Nephron progenitor cell (in vitro differentiated cells): Measurements from ENCODE around the gene LMX1B.

Experiments
- DNase-seq: peaks from one replicate; pipeline ENCODE4 v3.0.0; 2021
- H3K27ac Mint-ChIP-seq: 2 replicates; pipeline ENCODE4 v1.8.0; 2021; ENCODE audit warnings: mild to moderate bottlenecking, moderate library complexity, mixed read lengths
- H3K27me3 Mint-ChIP-seq: 2 replicates; pipeline ENCODE4 v1.8.0; 2021; ENCODE audit warnings: mild to moderate bottlenecking, low read depth, mixed read lengths; ENCODE audit not compliant: poor library complexity
- H3K36me3 Mint-ChIP-seq: 2 replicates; pipeline ENCODE4 v1.8.0; 2021; ENCODE audit warnings: low read depth, mixed read lengths
- H3K4me1 Mint-ChIP-seq: 2 replicates; pipeline ENCODE4 v1.8.0; 2021; ENCODE audit warnings: mixed read lengths
- H3K4me3 Mint-ChIP-seq: 2 replicates; pipeline ENCODE4 v1.8.0; 2021; ENCODE audit warnings: mild to moderate bottlenecking, moderate library complexity, mixed read lengths
- H3K9me3 Mint-ChIP-seq: 2 replicates; pipeline ENCODE4 v1.8.0; 2021; ENCODE audit warnings: mild to moderate bottlenecking, moderate library complexity, mixed read lengths
- TF ChIP-seq, protein P1 (sequence below): fragments of 200-600 bp; sonication (generic); IDR thresholded peaks from 2 replicates; pipeline ENCODE4 v1.5.0; 2021; ENCODE audit warnings: antibody characterized with exemption

Gene LMX1B

DNA sequence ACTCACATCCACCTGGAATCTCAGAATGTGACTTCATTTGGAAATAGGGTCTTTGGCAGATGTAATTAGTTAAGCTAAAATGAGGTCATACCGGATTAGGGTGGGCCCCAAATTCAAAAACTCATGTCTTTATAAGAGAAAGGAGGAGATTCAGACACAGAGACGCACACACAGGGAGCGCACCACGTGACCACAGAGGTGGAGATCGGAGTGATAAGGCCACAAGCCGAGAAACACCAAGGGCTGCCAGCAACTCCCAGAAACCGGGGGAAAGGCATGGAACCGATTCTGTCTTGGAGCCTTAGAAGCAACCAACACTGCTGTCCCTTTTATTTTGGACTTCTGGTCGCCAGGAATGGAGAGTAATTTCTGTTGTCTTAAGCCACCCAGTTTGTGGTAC lies 31.8 kb upstream of the LMX1B start:
- DNase-seq: no peak
- Mint-ChIP-seq H3K27me3 (peaks cover 21% of the 10 kb centered on the region), H3K36me3 (no peaks in the 10 kb centered on the region), H3K4me3 (no peak overlapping the region), H3K27ac (no peak overlapping the region), H3K4me1 (peaks cover 35% of the 10 kb centered on the region), H3K9me3 (no peaks in the 10 kb centered on the region)
- TF ChIP-seq, protein P1, sequence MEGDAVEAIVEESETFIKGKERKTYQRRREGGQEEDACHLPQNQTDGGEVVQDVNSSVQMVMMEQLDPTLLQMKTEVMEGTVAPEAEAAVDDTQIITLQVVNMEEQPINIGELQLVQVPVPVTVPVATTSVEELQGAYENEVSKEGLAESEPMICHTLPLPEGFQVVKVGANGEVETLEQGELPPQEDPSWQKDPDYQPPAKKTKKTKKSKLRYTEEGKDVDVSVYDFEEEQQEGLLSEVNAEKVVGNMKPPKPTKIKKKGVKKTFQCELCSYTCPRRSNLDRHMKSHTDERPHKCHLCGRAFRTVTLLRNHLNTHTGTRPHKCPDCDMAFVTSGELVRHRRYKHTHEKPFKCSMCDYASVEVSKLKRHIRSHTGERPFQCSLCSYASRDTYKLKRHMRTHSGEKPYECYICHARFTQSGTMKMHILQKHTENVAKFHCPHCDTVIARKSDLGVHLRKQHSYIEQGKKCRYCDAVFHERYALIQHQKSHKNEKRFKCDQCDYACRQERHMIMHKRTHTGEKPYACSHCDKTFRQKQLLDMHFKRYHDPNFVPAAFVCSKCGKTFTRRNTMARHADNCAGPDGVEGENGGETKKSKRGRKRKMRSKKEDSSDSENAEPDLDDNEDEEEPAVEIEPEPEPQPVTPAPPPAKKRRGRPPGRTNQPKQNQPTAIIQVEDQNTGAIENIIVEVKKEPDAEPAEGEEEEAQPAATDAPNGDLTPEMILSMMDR: no peak

DNA sequence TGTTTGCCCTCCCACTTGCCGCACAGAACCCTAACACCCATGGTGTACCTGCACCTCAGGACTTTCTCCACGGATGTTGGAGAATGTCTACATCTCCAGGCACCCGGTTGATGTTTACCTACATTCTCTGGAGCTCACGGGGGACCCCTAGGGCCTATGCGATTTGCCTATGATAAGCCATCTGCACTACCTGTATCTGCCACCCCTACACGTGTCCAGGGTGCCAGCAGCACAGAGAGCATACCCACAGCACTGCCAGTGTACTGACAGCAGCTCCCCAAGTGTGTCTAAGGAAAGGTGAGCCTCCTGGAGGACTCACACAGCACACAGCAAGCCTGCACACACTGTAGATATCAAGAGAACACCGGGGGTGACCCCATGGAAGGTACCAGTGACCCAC lies 31.3 kb upstream of the LMX1B start:
- Mint-ChIP-seq H3K27ac (no peak overlapping the region), H3K9me3 (no peaks in the 10 kb centered on the region), H3K4me1 (peaks cover 40% of the 10 kb centered on the region), H3K27me3 (peaks cover 19% of the 10 kb centered on the region), H3K4me3 (no peak overlapping the region), H3K36me3 (no peaks in the 10 kb centered on the region)
- DNase-seq: no peak
- TF ChIP-seq, protein P1: no peak

- Mint-ChIP-seq H3K4me3 (no peak overlapping the region), H3K9me3 (no peaks in the 10 kb centered on the region), H3K27me3 (peaks cover 12% of the 10 kb centered on the region), H3K4me1 (peaks cover 48% of the 10 kb centered on the region), H3K27ac (no peak overlapping the region), H3K36me3 (no peaks in the 10 kb centered on the region)
- TF ChIP-seq, protein P1: no peak
- no peak for DNase-seq
These were observed 30.5 kb upstream of the LMX1B start for GRCh38 chr9:126583144-126583760.

DNA sequence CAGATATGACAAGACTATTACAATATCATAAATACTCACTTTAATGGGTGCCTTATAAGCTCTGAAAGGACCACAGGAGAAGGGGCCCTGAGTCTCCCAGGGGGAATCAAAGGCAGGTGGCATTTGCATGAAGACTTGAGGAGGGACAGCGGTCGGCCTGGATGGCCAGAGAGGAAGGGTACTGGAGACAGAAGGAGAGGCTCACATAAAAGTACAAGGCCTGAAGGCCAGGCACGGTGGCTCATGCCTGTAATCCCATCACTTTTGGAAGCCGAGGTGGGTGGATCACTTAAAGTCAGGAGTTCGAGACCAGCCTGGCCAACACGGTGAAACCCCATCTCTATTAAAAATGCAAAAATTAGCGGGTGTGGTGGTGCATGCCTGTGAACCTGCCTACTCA lies 29.1 kb upstream of the LMX1B start:
- H3K4me3 Mint-ChIP-seq: no peak overlapping the region
- no peaks in the 10 kb centered on the region for H3K9me3 Mint-ChIP-seq
- H3K36me3 Mint-ChIP-seq: no peaks in the 10 kb centered on the region
- H3K27me3 Mint-ChIP-seq: peaks cover 9% of the 10 kb centered on the region
- DNase-seq: no peak
- peaks cover 54% of the 10 kb centered on the region for H3K4me1 Mint-ChIP-seq
- no peak overlapping the region for H3K27ac Mint-ChIP-seq
- TF ChIP-seq, protein P1: no peak

- H3K9me3 Mint-ChIP-seq: no peaks in the 10 kb centered on the region
- peaks cover 54% of the 10 kb centered on the region for H3K4me1 Mint-ChIP-seq
- DNase-seq: no peak
- TF ChIP-seq, protein P1: no peak
- H3K4me3 Mint-ChIP-seq: peak overlapping the region; percentile 28
- peak overlapping the region; percentile 41 for H3K27ac Mint-ChIP-seq
- H3K36me3 Mint-ChIP-seq: no peaks in the 10 kb centered on the region
- peaks cover 9% of the 10 kb centered on the region for H3K27me3 Mint-ChIP-seq
These were observed 27.5 kb upstream of the LMX1B start for GRCh38 chr9:126586236-126586635.
